Raji (cell line): ENCODE measurements around the gene ZBBX.

Experiments
- POLR2A ChIP-seq: IDR thresholded peaks from 2 replicates; pipeline ENCODE4 v1.6.1; 2011; ENCODE audit warnings: low read depth, low read length, control low read depth; ENCODE audit not compliant: insufficient read depth

ZBBX gene

DNA sequence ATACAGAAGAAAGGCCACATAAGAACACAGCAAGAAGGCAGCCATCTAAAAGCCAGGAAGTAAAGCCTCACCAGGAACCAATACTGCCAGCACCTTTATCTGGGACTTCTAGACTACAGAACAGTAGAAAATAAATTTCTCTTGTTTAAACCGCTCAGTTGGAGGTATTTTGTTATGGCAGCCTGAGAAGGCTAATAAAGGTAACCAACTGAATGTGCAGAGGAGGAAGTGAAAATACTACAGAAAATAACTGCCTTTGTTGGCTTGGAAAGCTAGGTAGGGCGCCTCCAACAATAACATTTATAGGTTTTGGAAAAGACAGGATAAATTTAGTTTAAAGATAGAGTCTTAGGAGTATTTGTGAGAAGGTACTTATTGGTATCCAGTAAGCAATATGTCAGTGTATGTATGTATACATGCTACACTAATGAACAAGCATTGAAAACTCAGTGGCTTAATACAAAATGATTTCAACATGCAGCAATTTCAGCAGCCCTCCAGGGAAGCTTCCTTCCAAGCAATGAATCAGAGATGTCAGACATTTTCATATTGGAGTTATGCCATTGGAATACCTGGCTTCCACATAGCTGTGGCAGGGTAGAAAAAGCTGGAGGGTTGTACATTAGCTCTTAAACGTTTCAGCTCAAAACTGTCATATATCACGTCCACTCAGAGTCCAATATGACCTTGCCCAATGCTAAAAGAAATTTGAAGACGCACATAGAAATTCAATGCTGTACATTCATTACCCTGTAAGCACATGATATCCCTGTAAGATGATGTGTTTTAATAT lies 48.9 kb downstream of the ZBBX start:
- TF ChIP-seq POLR2A = no peak

DNA sequence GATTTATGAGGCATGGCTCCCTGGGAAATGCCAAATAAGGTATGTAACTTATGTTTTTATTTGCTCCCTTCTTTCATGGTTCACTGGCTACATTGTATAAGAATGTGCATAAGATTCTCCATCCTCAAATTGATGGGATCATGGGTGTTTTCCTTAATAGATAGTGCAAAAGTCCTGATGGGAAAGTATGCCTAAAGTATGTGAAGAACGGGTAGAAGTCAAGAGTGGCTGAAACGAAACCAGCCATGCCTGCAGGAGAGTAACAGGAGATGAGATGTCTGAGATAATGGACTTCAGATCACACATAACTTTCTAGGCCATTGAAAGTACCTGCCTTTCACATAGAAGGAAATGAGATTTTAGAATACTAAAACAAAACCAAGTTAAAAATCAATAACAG lies 56.5 kb downstream of the ZBBX start:
- TF ChIP-seq POLR2A = no peak

DNA sequence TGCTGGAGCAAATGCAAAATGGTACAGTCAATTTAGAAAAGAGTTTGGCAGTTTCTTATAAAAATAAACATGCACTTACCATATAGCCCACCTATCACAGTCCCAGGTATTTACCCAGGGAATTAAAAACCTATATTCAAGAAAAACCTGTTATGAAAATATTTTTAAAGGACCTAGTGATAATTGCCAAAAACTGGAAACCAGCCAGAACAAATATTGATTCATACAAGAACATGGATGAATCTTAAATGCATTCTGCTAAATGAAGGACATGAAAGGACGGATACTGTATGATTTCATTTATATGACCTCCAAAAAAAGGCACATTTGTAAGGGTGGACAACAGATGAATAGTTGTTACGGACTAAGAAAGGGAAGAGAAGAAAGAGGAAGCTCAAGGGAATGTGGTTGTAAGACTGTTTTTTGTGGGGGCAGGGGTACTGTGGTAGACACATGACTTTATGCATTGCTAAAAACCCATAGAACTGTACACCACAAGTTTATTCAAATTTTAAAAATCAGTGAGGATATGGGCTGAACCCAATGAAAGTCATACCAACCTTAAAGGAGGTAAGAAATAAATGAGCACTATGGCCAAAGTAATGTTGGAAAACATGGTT lies 61.0 kb downstream of the ZBBX start:
- TF ChIP-seq POLR2A = no peak

DNA sequence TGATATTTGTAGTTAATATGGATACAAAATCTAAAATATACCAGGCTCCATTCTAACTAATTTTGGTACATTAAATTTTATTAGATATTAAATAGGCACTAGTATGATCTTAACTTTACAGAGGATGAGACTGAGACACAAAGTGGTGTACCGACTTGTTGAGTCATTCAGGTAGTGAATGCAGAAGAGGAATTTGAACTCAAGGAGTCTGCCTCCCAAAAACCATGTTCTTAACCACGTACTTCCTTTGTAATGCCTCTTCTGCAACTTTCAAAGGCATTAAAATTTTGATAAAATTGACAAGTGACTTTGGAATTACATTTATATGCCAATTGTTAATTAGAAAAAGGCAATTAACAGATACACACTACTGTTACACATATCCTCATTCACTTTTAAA lies 61.8 kb downstream of the ZBBX start:
- no peak for TF ChIP-seq POLR2A

DNA sequence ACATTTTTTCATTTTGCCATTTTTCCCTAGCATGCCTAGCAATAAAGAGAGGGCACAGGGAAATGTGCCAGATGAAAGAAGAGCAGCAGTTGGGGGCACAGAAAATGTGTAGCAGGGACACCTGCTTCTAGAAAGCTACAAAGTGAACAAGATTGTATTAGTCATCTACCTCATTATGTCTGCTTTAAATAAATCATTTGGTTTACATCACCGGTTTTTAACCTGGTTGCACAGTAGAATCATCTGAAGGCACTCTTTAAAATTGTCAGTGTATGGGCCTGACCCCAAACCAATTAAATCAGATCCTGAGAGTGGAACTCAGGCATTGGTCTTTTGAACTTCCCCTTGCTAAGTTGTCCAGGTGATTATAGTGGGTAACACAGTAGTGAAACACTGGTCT lies 73.8 kb downstream of the ZBBX start:
- no peak for TF ChIP-seq POLR2A

DNA sequence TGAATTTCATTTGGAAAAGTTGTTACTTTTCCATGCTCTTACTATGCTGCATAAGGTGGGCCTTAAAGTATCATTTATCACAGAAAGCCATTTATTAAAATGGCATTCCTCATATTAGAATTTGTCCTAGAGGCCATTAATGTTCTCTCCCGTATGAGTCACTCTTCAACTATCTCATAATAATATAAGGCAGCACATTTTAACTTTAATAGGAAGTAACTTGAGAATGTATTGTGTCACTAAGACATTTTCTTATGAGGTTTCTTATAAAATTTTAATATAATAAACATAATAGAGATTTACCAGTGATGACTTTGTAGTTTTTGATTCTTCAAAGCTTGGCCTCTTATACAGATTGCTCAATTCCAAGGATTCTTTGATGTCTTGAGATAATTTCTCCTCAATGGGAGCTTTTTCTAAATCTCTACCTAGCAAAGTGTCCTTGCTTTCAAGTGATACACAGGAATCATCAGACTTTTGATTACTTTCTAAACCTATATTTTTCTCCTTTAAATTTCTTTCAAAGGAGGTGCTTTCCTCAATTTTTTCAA lies 74.7 kb downstream of the ZBBX start:
- no peak for TF ChIP-seq POLR2A

DNA sequence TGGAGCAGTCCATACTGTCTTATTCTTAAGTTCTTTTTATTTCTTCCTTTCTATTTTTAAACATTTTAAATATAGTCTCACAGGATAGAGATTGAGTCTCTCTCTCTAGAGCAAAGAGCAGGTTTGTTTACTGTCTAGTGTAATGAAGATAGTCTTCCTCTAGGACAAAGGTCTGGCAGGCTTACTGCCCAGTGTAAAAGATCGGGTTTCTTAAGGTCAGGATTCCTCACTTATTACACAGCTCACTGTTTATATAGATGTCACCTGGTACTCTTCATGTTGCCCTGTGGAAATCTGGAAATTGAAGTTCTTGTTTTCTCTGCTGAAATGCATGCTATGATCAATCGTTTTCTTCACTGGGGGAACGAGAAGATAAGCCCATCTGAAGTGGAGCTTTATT lies 76.0 kb downstream of the ZBBX start:
- TF ChIP-seq POLR2A = no peak

DNA sequence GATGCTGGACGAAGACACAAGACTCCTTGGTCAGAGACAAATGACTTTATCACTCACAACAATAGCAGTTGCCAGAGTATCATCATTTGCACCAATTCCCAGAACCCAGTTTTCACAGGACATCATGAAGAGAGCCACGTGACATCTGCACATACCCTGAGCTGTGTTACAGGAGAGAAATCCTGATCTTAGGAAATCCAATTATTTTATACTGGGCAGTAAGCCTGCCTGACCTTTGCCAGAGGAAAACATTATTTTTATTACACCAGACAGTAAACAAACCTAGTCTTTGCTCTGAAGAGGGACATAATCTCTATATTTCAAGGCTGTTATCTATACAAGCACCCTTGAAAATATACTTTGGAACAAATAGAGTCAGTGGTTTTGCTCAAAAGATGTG lies 77.4 kb downstream of the ZBBX start:
- no peak for TF ChIP-seq POLR2A

DNA sequence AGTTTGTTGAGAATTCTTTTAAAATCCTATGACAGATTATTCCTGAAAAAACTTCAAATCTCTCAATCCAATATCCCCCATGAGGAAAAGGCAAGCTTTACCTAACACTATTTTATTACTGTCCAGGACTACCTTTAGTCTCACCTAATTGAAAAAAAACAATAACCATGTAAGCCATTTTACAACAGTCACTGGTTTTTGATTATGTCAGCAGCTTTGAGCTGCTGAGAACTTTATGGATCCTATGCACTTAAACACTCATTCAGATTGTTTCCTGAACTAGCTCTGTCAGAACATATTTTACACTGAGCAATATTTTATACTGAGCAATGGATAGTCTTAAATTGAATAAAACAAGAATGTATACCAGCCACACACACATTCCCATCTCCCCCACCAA lies 79.9 kb downstream of the ZBBX start:
- no peak for TF ChIP-seq POLR2A

DNA sequence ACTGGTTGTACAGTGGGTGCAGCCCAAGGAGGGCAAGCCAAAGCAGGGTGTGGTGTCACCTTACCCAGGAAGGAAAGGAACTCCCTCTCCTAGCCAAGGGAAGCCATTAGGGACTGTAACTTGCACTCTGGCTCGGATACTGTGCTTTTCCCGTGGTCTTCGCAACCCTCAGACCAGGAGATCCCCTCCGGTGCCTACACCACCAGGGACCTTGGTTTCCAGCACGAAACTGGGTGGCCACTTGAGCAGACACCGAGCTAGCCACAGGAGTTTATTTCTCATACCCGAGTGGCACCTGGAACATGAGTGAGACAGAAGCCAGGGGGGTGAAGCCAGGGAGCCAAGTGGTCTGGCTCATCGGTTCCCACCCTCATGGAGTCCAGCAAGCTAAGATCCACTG lies 90.7 kb downstream of the ZBBX start:
- TF ChIP-seq POLR2A = no peak

DNA sequence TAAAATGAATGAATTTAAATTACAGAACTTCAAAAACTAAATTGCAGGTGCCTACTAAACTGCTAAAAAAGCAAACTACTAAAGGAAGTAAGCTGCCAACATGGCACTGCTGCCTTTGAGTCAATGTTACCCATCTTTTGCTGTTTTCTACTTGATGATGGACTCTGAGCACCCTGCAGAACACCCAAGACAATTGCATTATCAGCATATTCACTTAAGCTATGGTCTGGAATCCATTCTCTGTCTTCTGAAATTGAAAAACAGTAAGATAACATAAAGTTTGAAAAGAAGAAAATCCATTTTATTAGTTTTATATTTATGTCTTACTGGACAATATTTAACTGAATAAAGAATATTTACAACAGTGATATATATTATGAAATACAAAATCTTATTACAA lies 91.4 kb downstream of the ZBBX start:
- no peak for TF ChIP-seq POLR2A

DNA sequence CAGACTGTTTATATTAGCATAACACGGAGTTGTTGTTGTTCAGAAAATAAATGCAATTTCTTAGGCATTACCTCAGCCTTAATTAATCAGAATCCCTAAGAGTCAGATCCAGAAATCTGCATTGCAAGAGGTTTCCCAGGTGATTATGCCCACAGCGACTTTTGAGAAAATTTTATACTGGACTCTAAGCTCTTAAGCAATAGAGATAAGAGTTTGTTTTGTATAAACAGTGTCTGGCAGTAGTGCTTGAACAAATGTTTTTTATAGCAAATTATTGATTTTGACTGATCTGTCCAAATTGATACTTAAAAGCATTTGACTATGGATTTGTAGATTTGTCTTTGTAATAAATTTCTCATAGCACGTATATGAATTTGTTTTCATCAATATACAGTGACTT lies 92.8 kb downstream of the ZBBX start:
- no peak for TF ChIP-seq POLR2A

DNA sequence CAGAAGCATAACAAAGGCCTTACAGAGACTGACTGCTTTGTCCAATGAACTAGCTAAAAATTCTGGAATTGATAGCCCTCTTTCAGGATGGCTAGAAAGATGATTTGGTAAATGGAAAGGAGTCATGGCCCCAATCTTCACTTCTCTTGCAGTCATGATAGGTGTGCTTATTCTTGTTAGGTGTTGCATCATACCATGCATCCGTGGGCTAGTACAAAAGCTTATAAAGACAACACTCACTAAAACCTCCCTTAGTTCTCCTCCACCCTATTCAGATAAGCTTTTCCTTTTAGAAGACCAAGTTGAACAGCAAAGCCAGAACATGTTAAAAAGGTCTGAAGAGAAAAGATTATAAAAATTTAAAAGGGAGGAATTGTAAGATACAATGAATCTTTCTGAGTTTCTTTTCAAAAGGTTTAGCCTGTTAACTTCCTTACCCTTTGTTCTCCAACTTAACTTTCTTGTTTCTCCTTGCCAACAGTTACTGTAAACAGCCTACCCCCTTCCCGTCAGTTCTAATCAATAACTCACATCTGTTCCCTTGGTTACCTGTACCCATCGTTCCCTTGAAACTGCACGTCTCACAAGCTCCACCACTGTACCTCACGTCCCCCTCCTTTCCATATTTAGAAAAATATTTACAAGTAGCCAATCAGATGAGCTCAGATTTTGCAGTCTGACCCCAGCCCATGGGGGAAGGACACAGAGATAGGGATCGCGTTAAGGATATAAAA lies 105.8 kb downstream of the ZBBX start:
- TF ChIP-seq POLR2A = no peak

DNA sequence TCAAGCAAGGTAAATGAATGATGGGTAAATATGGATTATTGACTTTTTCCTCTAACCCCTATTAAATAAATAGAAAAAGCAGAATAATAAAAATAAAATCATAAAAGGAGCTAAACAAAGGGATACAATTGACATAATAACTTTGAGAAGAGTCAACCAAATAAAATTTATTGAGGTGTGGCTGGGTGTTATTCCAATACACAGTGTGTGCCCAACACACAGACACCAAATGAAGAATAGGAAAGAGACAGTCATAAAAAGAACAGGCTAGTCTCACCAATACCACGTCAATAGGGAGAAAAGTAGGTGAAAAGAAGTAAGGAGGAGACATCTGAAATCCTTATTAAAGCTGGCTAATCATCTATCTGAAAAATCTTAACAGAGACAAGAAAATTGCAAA lies 127.1 kb downstream of the ZBBX start:
- TF ChIP-seq POLR2A = no peak

DNA sequence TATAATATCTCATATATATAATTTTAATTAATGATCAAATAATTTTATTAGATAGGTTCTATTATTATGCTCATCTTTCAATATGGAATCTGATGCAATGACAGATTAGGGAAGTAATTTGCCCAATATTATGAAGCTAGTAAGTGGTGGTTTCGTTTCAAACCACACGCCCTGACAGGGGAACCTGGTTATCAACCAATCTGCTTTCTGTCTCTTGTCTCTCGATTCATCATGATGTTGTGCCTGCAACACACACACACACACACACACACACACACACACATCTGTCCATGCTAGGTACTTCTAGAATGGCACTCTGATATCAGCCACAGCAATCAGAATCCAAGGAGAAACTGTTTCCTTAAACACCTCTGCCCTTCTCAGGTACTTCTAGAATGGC lies 128.4 kb downstream of the ZBBX start:
- TF ChIP-seq POLR2A = no peak

DNA sequence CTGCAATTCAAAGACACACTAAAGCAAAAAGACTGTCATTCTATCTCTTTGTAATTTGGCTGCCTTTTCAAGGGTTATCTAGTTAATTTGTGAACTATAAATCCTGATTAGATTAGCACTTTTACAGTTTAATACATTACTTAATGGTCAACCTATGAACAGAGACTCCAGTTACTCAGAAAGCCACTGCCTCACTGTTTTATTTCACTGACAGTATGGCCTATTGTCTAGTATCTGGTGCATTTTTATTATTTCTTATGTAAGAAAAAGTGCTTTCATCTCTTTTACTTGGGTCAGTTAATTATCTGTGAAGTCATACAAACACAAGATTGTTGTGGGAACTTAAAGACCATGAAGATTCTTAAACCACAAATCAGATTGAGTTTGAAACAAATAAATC lies 133.8 kb downstream of the ZBBX start:
- TF ChIP-seq POLR2A = no peak
